22Rv1 (cell line): ENCODE measurements around the gene NMT2.

Experiments used
- ZFX ChIP-seq: fragments of 450-650 bp; IDR thresholded peaks from 2 replicates; pipeline ENCODE4 v1.6.1; 2017; ENCODE audit warnings: antibody characterized with exemption, borderline replicate concordance
- TF ChIP-seq, protein P1 (sequence below): fragments of 450-650 bp; IDR thresholded peaks from 2 replicates; pipeline ENCODE4 v1.5.1; 2017; ENCODE audit warnings: mild to moderate bottlenecking

- TF ChIP-seq, protein P1, sequence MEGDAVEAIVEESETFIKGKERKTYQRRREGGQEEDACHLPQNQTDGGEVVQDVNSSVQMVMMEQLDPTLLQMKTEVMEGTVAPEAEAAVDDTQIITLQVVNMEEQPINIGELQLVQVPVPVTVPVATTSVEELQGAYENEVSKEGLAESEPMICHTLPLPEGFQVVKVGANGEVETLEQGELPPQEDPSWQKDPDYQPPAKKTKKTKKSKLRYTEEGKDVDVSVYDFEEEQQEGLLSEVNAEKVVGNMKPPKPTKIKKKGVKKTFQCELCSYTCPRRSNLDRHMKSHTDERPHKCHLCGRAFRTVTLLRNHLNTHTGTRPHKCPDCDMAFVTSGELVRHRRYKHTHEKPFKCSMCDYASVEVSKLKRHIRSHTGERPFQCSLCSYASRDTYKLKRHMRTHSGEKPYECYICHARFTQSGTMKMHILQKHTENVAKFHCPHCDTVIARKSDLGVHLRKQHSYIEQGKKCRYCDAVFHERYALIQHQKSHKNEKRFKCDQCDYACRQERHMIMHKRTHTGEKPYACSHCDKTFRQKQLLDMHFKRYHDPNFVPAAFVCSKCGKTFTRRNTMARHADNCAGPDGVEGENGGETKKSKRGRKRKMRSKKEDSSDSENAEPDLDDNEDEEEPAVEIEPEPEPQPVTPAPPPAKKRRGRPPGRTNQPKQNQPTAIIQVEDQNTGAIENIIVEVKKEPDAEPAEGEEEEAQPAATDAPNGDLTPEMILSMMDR: no peak
- no peak for TF ChIP-seq ZFX
Measured at GRCh38 chr10:15166325-15166724, 2.2 kb downstream of the NMT2 start.
